Measurements from ENCODE around the gene NACA. TPM values are rescaled to one million over a fixed set of nuclear protein-coding genes. Genes with fewer than 3 reads are reported as not detected.
"Not testable (repeated sequence)": the region's sequence is repeated elsewhere in the genome, so short reads cannot be mapped to it uniquely, and the experiment has no call there.

NACA gene
- polyA plus RNA-seq, 1 experiment, result 723 TPM

DNA sequence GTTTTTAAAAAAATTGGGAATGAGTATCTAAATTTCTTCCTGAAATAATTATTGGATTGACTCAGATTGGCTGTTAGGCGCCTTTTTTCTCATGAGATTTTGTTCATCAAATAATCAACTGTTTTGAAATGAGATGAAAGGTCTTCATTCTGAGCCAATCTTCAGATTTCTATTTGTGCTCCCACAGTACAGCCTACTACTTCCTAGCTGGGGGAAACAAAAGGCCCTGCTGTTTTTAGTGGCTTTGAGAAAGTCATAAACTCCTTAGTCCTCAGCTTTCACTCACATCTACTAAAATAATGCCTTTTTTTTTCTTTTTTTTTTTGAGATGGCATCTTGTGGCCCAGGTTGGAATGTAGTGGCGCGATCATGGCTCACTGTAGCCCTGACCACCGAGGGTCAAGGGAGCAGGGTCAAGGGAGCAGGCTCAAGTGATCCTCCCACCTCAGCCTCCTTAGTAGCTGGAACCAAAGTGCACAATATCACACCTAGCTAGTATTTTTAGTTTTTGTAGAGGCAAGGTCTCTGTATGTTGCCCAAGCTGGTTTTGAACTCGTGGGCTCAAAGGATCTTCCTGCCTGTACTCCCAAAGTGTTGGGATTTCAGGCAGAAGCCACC lies 15.2 kb downstream of the NACA start:
- Histone ChIP-seq H3K9me3 (ENCODE audit: control insufficient read depth, insufficient read depth, low read length) (no peaks in the 10 kb centered on the region), H3K27me3 (ENCODE audit: control insufficient read depth, insufficient read depth, low read length) (no peaks in the 10 kb centered on the region), H3K4me3 (ENCODE audit: low read depth, low read length) (no peak overlapping the region), H3K27ac (ENCODE audit: low read depth, low read length) (no peak overlapping the region)
- CTCF ChIA-PET, result interaction anchor here (0.7 to 2.0 kb wide), 3 partner anchors 11 to 73 kb away, joined by 5 to 13 read pairs (median 5); no protein-coding TSS in a partner anchor
- no peak for DNase-seq (ENCODE audit: low read depth, low spot score)
- POLR2A ChIA-PET, result interaction anchor here (0.6 to 0.7 kb wide), 3 partner anchors 11 to 83 kb away, joined by 4 to 8 read pairs (median 6); no protein-coding TSS in a partner anchor
- TF ChIP-seq, protein P1, sequence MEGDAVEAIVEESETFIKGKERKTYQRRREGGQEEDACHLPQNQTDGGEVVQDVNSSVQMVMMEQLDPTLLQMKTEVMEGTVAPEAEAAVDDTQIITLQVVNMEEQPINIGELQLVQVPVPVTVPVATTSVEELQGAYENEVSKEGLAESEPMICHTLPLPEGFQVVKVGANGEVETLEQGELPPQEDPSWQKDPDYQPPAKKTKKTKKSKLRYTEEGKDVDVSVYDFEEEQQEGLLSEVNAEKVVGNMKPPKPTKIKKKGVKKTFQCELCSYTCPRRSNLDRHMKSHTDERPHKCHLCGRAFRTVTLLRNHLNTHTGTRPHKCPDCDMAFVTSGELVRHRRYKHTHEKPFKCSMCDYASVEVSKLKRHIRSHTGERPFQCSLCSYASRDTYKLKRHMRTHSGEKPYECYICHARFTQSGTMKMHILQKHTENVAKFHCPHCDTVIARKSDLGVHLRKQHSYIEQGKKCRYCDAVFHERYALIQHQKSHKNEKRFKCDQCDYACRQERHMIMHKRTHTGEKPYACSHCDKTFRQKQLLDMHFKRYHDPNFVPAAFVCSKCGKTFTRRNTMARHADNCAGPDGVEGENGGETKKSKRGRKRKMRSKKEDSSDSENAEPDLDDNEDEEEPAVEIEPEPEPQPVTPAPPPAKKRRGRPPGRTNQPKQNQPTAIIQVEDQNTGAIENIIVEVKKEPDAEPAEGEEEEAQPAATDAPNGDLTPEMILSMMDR (IDR thresholded peaks at IDR 0.05; ENCODE audit: low read depth, low read length), result no peak

DNA sequence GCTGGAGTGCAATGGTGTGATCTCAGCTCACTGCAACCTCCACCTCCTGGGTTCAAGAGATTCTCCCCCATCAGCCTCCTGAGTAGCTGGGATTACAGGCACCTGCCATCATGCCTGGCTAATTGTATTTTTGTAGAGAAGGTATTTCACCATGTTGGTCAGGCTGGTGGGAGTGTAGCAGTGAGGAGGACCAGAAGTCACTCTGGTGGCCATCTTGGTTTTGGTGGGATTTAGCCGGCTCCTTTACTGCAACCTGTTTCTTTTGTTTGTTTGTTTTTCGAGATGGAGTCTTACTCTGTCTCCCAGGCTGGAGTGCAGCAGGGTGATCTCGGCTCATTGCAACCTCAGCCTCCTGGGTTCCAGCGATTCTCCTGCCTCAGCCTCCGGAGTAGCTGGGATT lies 20.6 kb downstream of the NACA start:
- H3K27ac ChIP-seq (ENCODE audit: low read depth, low read length); DNase-seq (ENCODE audit: low read depth, low spot score); CTCF ChIA-PET; H3K4me3 ChIP-seq (ENCODE audit: low read depth, low read length); POLR2A ChIA-PET; H3K9me3 ChIP-seq (ENCODE audit: control insufficient read depth, insufficient read depth, low read length); H3K27me3 ChIP-seq (ENCODE audit: control insufficient read depth, insufficient read depth, low read length): not testable (repeated sequence)

DNA sequence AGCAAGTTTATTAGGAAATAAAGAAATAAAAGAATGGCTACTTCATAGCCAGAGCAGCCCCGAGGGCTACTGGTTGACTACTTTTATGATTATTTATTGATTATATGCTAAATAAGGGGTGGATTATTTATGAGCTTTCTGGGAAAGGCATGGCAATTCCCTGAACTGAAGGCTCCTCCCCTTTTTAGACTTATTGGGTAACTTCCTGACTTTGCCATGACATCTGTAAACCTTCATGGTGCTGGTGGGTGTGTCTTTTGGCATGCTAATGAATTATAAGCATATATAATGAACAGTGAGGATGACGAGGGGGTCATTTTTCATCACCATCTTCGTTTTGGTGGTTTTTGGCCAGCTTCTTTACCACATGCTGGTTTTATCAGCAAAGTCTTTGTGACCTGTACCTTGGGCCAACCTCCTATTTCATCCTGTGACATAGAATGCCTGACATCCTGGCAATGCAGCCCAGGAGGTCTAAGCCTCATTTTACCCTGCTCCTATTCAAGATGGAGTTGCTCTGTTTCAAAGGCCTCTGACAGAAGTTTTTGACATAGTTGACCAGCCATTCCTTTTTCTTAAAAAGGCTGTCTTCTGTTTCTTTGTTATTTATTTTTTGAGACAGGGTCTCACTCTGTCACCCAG lies 26.0 kb downstream of the NACA start:
- CTCF ChIA-PET, result no interaction called here
- no peak overlapping the region for H3K4me3 ChIP-seq (ENCODE audit: low read depth, low read length)
- POLR2A ChIA-PET, result interaction anchor here (0.6 to 0.9 kb wide), 3 partner anchors 11 to 20 kb away, joined by 3 to 8 read pairs (median 3); partner anchors contain the start of gene PTGES3
- no peak overlapping the region for H3K27ac ChIP-seq (ENCODE audit: low read depth, low read length)
- DNase-seq (ENCODE audit: low read depth, low spot score), result no peak
- H3K9me3 ChIP-seq (ENCODE audit: control insufficient read depth, insufficient read depth, low read length), result no peaks in the 10 kb centered on the region
- TF ChIP-seq, protein P1 (IDR thresholded peaks at IDR 0.05; ENCODE audit: low read depth, low read length), result no peak
- no peaks in the 10 kb centered on the region for H3K27me3 ChIP-seq (ENCODE audit: control insufficient read depth, insufficient read depth, low read length)

DNA sequence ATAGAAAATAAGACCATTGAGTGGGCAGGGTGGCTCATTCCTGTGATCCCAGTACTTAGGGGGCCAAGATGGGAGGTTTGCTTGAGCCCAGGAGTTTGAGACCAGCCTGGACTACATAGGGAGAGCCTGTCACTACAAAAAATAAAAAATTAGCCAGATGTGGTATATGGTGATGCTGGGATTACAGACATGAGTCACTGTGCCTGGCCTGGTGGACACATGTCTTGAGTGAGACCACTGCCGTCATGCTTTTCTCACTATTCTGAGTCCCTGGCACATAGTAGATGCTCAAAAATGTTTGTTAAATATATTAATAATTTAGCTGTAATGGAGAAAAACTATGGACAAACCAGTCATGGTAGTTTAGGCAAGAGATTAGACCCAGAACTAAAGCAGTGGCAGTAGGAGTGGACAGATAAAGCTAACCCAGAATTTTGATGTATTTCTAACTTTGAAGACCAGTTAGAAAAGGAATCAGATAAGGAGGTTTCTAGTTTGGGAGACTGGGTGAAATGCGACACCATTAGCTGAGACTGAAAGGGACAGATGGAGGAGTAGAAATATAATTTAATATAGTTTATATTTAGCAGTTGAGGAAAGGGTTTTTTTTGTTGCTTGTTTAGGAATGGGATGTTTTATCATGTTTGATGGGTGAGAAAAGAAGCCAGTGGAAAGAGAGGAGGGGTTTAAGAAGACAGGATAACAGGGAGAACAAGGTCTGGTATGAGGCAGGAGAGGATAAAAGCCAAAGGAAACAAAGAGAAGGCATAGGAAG lies 29.6 kb downstream of the NACA start:
- CTCF ChIA-PET, result no interaction called here
- POLR2A ChIA-PET, result no interaction called here
- Histone ChIP-seq H3K27me3 (ENCODE audit: control insufficient read depth, insufficient read depth, low read length) (no peaks in the 10 kb centered on the region), H3K27ac (ENCODE audit: low read depth, low read length) (peak overlapping the region; percentile 31), H3K4me3 (ENCODE audit: low read depth, low read length) (no peak overlapping the region), H3K9me3 (ENCODE audit: control insufficient read depth, insufficient read depth, low read length) (no peaks in the 10 kb centered on the region)
- TF ChIP-seq, protein P1 (IDR thresholded peaks at IDR 0.05; ENCODE audit: low read depth, low read length), result no peak
- DNase-seq (ENCODE audit: low read depth, low spot score), result no peak

DNA sequence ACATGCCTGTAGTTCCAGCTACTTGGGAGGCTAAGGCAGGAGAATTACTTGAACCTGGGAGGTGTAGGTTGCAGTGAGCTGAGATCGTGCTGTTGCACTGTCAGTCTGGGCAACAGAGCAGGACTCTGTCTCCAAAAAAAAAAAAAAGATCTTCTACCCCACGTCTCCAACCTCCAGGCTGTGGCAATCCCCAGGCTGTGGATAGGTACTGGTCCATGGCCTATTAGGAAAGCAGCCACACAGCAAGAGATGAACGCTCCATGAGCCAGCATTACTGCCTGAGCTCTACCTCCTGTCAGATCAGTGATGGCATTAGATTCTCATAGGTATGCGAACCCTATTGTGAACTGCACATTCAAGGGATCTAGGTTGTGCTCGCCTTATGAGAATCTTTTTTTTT lies 30.9 kb downstream of the NACA start:
- POLR2A ChIA-PET, result interaction anchor here (0.7 kb wide), 1 partner anchor 98 kb away, joined by 7 read pairs; no protein-coding TSS in a partner anchor
- no peak overlapping the region for H3K27ac ChIP-seq (ENCODE audit: low read depth, low read length)
- no peak for DNase-seq (ENCODE audit: low read depth, low spot score)
- CTCF ChIA-PET, result interaction anchor here (0.6 kb wide), 1 partner anchor 19 kb away, joined by 3 read pairs; no protein-coding TSS in a partner anchor
- H3K9me3 ChIP-seq (ENCODE audit: control insufficient read depth, insufficient read depth, low read length), result no peaks in the 10 kb centered on the region
- TF ChIP-seq, protein P1 (IDR thresholded peaks at IDR 0.05; ENCODE audit: low read depth, low read length), result no peak
- H3K27me3 ChIP-seq (ENCODE audit: control insufficient read depth, insufficient read depth, low read length), result no peaks in the 10 kb centered on the region
- H3K4me3 ChIP-seq (ENCODE audit: low read depth, low read length), result no peak overlapping the region

All from AG04450 (cell line).